ENCODE results near the gene PIWIL4.
"Not testable (repeated sequence)": the region's sequence is repeated elsewhere in the genome, so short reads cannot be mapped to it uniquely, and the experiment has no call there.

PIWIL4 gene

GRCh38 chr11:94585399-94585798 lies 18.2 kb downstream of the PIWIL4 start:
- DNase-seq (ENCODE audit: low read depth): no peak

- DNase-seq (ENCODE audit: low read depth): no peak
Observed at GRCh38 chr11:94586546-94586945, 19.4 kb downstream of the PIWIL4 start.

GRCh38 chr11:94586978-94587377 lies 19.8 kb downstream of the PIWIL4 start:
- DNase-seq (ENCODE audit: low read depth): no peak

- no peak for DNase-seq (ENCODE audit: low read depth)
Observed at GRCh38 chr11:94588366-94588942, 21.3 kb downstream of the PIWIL4 start.

- DNase-seq (ENCODE audit: low read depth): no peak
Observed at GRCh38 chr11:94590352-94591041, 23.3 kb downstream of the PIWIL4 start.

GRCh38 chr11:94593030-94593429 lies 25.9 kb downstream of the PIWIL4 start:
- DNase-seq (ENCODE audit: low read depth): no peak

- DNase-seq (ENCODE audit: low read depth): no peak
Observed at GRCh38 chr11:94595076-94595475, 27.9 kb downstream of the PIWIL4 start.

- DNase-seq (ENCODE audit: low read depth): no peak
Observed at GRCh38 chr11:94597896-94598295, 30.7 kb downstream of the PIWIL4 start.

GRCh38 chr11:94599510-94599909 lies 32.3 kb downstream of the PIWIL4 start:
- DNase-seq (ENCODE audit: low read depth): no peak

- no peak for DNase-seq (ENCODE audit: low read depth)
Observed at GRCh38 chr11:94602430-94603372, 35.5 kb downstream of the PIWIL4 start.

GRCh38 chr11:94603587-94603986 lies 36.4 kb downstream of the PIWIL4 start:
- DNase-seq (ENCODE audit: low read depth): no peak

- DNase-seq (ENCODE audit: low read depth): no peak
Observed at GRCh38 chr11:94604482-94604881, 37.3 kb downstream of the PIWIL4 start.

GRCh38 chr11:94613120-94613519 lies 46.0 kb downstream of the PIWIL4 start:
- DNase-seq (ENCODE audit: low read depth): no peak

GRCh38 chr11:94623120-94623735 lies 56.1 kb downstream of the PIWIL4 start:
- no peak for DNase-seq (ENCODE audit: low read depth)

GRCh38 chr11:94625422-94625821 lies 58.3 kb downstream of the PIWIL4 start:
- DNase-seq (ENCODE audit: low read depth): not testable (repeated sequence)

GRCh38 chr11:94627003-94627560 lies 59.9 kb downstream of the PIWIL4 start:
- not testable (repeated sequence) for DNase-seq (ENCODE audit: low read depth)

- DNase-seq (ENCODE audit: low read depth): no peak
Observed at GRCh38 chr11:94629741-94630140, 62.6 kb downstream of the PIWIL4 start.

GRCh38 chr11:94630221-94630620 lies 63.1 kb downstream of the PIWIL4 start:
- DNase-seq (ENCODE audit: low read depth): no peak

- DNase-seq (ENCODE audit: low read depth): no peak
Observed at GRCh38 chr11:94632356-94632755, 65.2 kb downstream of the PIWIL4 start.

GRCh38 chr11:94635072-94635471 lies 67.9 kb downstream of the PIWIL4 start:
- no peak for DNase-seq (ENCODE audit: low read depth)

GRCh38 chr11:94636388-94636949 lies 69.3 kb downstream of the PIWIL4 start:
- no peak for DNase-seq (ENCODE audit: low read depth)
